Esophagus squamous epithelium (tissue), 4 donors: ENCODE data around the gene ZMYND8.

ENCODE experiments used
- POLR2A ChIP-seq, 4 donors: fragments of 450-650 bp; IDR thresholded peaks; one replicate each; pipeline ENCODE4 v1.6.1; 2017; ENCODE audit warnings: antibody characterized with exemption in 4 of 4, mild to moderate bottlenecking in 4 of 4, moderate library complexity in 3 of 4
- TF ChIP-seq, protein P1 (sequence below), 6 experiments: fragments of 450-650 bp in 4 of 6; fragments of 200-600 bp in 2 of 6; sonication (generic) in 2 of 6; IDR thresholded peaks; one replicate each; pipeline ENCODE4 v1.5.1; 2016 to 2019; ENCODE audit warnings: antibody characterized with exemption in 6 of 6, mild to moderate bottlenecking in 4 of 6, moderate library complexity in 4 of 6

DNA sequence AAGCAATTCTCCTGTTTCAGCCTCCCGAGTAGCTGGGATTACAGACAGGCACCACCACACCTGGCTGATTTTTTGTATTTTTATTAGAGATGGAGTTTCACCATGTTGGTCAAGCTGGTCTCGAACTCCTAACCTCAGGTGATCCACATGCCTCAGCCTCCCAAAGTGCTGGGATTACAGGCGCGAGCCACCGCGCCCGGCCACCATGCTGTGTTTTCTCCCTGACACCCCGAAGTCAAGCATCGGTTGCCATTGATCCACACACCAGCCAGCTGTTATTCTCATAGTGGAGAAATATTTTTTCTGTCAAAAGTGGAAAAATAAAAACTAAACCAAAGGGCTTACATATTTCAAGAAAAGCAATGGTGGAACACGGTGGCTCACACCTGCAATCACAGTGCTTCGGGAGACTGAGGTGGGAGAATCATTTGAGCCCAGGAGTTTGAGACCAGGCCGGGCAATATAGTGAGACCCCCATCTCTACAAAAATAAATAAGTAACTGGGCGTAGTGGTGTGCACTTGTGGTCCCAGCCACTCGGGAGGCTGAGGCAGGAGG is 157.4 kb downstream of the ZMYND8 start:
- TF ChIP-seq, protein P1, sequence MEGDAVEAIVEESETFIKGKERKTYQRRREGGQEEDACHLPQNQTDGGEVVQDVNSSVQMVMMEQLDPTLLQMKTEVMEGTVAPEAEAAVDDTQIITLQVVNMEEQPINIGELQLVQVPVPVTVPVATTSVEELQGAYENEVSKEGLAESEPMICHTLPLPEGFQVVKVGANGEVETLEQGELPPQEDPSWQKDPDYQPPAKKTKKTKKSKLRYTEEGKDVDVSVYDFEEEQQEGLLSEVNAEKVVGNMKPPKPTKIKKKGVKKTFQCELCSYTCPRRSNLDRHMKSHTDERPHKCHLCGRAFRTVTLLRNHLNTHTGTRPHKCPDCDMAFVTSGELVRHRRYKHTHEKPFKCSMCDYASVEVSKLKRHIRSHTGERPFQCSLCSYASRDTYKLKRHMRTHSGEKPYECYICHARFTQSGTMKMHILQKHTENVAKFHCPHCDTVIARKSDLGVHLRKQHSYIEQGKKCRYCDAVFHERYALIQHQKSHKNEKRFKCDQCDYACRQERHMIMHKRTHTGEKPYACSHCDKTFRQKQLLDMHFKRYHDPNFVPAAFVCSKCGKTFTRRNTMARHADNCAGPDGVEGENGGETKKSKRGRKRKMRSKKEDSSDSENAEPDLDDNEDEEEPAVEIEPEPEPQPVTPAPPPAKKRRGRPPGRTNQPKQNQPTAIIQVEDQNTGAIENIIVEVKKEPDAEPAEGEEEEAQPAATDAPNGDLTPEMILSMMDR (IDR thresholded peaks at IDR 0.05) = no peak
- TF ChIP-seq POLR2A (IDR thresholded peaks at IDR 0.05) = no peak
